Measurements from ENCODE around the gene DQX1. TPM values are rescaled to one million over a fixed set of nuclear protein-coding genes. Genes with fewer than 3 reads are reported as not detected.

Gene DQX1
- total RNA-seq, 4 donors from 2014 or later: not detected

DNA sequence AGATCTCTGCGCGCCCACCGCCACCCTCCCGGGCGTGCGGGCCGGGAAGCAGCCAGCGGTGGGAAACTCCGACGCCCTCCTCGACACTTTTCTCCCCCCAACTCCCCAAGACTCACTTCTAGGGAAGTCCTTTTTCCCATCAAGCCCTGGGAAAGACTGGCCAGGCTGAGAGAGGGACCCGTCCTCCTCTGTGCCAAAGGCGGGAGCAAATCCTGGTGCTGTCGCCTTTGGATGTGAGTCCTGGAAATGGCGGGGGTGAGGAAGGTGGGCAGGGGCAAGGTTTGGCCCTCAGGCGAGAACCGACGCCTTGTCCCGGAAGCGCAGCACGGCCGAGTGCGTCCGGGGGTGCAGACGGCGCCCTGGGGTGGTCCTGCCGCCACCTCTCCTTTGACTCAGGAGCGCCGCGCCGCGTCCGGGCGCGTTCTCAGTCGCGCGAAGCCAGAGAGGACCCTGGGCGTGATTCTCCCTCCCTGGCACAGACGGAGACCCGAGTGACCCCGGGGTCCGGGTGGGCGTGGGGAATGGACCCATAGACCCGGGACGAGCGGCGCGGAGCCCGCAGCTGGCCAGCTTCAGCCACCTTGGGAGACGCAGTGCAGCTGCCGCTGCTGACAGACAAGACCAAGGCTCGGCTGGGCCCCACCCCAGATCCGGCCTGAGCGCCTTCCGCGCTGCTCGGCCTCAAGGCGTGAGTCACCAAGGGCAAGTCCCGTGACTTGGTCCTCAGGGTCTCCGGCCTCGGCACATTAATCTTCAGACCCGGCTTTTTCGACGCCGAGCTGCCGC, 23.1 kb downstream of the DQX1 start:
- ATAC-seq (ENCODE audit: low FRiP score) (peak; percentile 73), DNase-seq (ENCODE audit: low spot score) (peak; percentile 68)
- TF ChIP-seq, protein P1, sequence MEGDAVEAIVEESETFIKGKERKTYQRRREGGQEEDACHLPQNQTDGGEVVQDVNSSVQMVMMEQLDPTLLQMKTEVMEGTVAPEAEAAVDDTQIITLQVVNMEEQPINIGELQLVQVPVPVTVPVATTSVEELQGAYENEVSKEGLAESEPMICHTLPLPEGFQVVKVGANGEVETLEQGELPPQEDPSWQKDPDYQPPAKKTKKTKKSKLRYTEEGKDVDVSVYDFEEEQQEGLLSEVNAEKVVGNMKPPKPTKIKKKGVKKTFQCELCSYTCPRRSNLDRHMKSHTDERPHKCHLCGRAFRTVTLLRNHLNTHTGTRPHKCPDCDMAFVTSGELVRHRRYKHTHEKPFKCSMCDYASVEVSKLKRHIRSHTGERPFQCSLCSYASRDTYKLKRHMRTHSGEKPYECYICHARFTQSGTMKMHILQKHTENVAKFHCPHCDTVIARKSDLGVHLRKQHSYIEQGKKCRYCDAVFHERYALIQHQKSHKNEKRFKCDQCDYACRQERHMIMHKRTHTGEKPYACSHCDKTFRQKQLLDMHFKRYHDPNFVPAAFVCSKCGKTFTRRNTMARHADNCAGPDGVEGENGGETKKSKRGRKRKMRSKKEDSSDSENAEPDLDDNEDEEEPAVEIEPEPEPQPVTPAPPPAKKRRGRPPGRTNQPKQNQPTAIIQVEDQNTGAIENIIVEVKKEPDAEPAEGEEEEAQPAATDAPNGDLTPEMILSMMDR (IDR thresholded peaks at IDR 0.05): no peak

DNA sequence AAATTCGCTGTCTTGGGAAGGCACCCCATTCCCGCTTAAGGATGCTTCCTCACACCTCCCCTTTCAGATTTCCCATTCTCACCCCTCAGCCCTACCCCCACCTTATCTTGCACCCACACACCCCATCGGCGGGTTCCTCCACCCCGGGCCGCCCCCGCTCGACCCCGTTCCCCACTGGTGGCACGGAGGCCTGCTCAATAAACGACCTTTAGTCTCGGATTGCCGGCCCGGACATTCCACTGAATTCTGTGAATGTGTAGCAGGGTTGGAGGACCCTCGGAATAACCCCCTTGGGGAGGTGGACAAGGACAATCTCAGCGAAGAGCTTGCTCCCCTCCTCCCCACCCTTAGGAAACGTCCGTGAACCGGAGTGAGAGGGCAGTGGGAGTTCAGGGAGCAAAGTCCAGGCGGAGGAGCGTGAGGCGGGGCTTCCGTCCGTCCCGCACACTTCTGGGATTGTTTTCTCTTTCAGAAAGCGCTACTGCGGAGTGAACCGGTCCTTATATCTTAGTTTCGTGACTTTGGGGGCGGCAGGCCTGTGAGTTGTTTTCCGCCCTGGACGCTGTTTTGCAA, 23.8 kb downstream of the DQX1 start:
- ATAC-seq (ENCODE audit: low FRiP score): no peak
- DNase-seq (ENCODE audit: low spot score): no peak
- TF ChIP-seq, protein P1 (IDR thresholded peaks at IDR 0.05): no peak

DNA sequence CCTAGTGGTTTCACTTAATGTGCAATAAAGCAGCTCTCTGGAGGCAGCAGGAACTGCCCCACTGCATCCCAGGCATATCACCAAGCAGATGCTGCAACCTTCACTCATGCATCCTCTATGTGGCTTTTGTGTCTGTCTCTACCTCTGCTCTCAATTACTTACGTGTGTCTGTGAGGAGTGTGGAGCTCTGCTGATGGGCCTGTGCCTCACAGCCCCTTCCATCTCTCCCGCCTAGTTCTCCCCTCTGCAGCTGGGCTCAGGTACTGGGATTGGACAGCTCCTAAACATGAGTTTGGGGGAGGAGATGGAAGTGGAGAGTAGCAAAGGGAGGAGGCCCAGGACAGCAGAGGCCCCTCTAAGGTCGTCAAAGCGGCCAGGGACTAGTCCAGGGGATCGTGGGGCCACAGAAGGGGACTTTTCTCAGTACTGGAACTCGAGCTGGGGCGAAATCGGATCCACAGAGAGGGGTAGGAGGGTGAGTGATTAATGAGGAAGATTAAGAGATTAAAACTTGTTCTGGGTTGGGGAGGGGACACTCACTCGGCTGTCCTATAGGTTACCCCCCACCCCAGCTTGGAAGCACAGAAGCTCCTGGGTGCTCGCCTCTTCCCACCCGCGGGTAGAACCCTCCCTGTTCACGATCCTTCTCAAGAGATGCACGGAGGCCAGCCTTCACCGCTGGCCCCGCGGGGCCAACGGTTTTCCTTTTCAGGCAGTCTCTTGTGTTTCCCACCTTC, 24.5 kb downstream of the DQX1 start:
- ATAC-seq (ENCODE audit: low FRiP score) (no peak), DNase-seq (ENCODE audit: low spot score) (no peak)

DNA sequence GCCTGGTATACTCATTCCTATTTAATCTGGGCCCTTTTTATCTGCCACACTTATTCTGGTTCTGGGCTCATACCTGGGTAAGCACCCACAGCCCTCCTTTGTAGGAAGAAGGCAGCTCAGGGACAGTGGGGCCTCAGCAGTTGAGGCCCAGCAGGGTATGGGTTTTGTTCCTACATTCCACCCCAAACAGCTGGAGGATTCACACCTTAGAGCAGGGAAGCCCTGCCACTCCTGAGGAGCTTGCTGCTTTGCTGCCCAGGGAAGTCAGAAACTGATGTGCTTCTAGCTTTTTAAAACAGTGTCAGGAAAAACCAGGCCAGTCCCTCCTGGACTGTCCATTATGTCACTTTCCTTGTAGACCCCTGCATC, 25.5 kb downstream of the DQX1 start:
- DNase-seq (ENCODE audit: low spot score): no peak
- no peak for ATAC-seq (ENCODE audit: low FRiP score)
- TF ChIP-seq, protein P1 (IDR thresholded peaks at IDR 0.05): no peak

More for the DNA sequence above, 24.5 kb downstream of the DQX1 start:
- TF ChIP-seq, protein P1 (IDR thresholded peaks at IDR 0.05): no peak

DNA sequence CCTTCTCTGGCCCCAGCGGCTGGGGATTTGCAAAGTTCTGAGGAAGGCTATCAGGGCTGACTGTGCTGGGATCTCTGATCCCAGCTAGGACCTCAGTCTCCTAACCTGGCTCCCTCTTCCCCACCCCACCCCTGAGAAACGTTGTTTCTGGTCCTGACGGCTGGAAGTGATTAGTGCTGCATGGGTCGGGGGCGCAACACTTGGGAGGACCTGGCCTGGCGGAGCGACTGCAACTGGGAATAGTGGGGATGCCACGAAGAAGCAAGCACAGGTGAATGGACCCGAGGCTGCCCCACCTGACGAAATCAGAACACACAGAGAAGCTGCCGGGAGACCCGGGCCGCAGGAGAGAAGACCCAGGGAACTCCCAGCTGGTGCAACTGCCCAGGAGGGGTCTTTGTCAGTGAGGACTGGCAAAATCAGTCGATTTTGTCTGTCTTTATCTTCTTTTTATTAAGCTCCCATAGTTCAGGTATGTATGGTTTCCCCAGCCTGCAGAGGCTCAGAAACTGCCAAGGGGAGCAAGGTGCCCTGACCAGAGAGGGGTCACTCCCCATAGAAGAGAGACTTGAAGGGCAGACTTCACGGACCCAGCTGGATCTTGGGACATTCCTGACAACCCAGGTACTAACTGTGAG, 26.0 kb downstream of the DQX1 start:
- TF ChIP-seq, protein P1 (IDR thresholded peaks at IDR 0.05): no peak
- ATAC-seq (ENCODE audit: low FRiP score): no peak
- no peak for DNase-seq (ENCODE audit: low spot score)

DNA sequence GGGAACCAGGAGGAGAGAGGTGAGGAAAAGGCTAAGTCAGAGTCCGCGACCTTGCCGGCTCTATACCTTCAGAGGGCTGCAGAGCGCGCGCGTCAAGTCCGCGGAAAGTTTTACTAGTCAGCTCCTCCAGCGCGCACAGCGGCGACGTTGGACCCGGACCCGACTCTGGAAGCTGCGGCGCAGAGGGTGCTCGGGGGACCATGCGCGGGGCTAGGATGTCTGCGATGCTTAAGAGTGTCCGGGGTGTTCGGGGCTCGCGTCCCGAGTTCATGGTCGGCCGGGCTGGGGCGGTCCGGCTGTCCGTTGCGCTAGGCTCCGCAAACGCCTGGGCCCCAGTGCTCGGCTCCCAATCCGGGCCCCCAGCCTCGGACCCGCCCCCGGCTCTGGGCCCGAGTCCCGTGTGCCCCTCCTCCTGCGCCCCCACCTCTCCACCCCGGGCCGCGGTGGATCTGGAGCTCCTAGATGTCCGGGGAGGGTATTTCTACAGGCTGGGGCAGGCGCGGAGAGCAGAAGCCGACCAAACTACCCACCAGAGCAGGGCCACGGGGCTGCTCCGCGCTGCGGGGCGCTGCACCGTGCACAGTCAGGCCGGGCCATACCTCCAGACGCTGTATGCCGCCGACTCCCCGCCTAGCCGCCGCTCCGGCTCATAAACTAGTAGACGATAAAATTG, 26.6 kb downstream of the DQX1 start, which contains the start of gene LBX2:
Gene LBX2, minus strand, starts transcription at position 337 of the 673 bp plus-strand sequence. Its CDS starts 66 bp downstream, at position 271.
- no peak for DNase-seq (ENCODE audit: low spot score)
- TF ChIP-seq, protein P1 (IDR thresholded peaks at IDR 0.05): no peak
- ATAC-seq (ENCODE audit: low FRiP score): no peak

Measured in omental fat pad (tissue), 4 donors.